GM21786 (cell line): ENCODE measurements around the gene VSNL1.

ENCODE experiments used
- ATAC-seq: cut with Tn5 transposase; IDR thresholded peaks from one replicate; pipeline ENCODE4 v1.9.1; 2021; ENCODE audit not compliant: unreplicated experiment

Gene VSNL1

GRCh38 chr2:17540093-17540812 is at the start of gene VSNL1:
TSS of gene VSNL1 (plus strand) at chr2:17540696. CDS start at chr2:17592075, 51,379 bp downstream.
- no peak for ATAC-seq

DNA sequence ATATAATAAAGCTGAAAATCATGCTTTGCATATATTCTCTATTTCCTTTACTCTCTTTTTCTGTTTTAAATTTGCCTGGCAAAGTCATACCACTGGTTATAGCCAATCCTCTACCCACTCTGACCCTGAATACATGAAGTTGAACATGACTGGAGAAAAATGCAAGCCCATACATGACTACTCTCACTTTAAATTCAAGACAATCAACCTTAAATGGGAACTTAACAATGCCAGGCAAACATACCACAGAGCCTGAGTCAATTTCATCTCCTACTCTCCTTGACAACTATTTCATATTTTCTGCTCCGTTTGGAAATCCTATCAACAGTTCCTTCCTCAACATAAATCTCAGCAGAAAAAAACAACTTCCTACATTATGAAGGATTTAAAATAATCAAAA is 44.9 kb upstream of the VSNL1 start:
- ATAC-seq: no peak

DNA sequence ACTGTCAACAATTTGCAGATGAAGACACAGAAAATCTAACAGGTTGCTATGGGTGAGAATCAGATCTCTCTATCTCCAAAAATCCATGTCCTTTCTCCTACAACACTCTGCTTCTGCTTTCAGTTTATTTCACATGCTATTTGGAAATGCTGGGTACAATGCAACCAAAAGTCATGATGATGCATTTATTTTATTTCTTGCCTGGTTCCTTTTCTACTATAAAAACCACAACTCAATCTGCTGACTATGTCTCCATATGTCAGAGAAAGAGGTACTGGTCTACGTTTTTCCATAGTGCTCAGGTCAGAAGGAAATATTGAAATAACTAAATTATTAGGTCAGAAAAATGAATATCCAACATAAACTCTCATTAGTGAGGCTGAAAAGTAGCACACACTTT is 42.8 kb upstream of the VSNL1 start:
- ATAC-seq: no peak

GRCh38 chr2:17506736-17507616 is 33.5 kb upstream of the VSNL1 start:
- no peak for ATAC-seq

- ATAC-seq: peak; percentile 56
Observed at GRCh38 chr2:17515652-17516051, 24.8 kb upstream of the VSNL1 start.

DNA sequence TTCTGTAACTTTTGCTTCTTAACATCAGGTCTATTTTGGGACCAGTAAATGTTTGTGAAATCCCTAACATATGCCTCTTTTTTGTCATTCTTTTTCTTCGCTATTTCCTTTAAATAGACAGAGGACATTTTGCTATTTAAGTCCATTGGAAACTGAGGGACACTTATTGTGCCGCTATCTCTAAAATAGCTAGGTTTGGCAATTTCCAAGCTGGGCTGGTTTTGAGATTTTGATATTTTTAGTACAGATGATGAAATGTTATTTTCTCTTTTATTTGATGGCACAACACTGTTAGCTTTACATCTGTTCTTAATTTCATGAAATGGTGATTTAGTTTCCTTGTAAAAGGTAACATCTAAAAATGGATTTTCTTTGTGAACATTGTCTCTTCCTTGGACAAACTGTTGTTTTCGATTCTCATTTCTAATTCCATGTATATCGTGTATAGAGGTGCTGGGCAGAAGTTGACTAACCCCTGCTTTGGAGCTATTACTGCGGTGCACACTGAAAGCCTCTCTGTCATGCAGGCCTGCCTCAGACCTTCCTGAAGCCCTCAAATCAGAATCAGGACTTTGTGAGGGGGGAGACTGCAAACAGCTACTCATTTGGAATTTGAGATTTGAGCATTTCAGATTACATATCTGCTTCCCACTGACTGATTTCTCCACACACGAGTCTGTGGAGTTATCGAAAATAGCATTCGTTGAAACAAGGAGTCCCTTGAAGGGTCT is 22.9 kb upstream of the VSNL1 start:
- ATAC-seq: peak; percentile 4

GRCh38 chr2:17518212-17519154 is 22.0 kb upstream of the VSNL1 start, which contains the start of gene RAD51AP2:
TSS of gene RAD51AP2 (minus strand) at chr2:17518440. CDS start at chr2:17518415, 25 bp downstream.
- ATAC-seq: peak; percentile 75

DNA sequence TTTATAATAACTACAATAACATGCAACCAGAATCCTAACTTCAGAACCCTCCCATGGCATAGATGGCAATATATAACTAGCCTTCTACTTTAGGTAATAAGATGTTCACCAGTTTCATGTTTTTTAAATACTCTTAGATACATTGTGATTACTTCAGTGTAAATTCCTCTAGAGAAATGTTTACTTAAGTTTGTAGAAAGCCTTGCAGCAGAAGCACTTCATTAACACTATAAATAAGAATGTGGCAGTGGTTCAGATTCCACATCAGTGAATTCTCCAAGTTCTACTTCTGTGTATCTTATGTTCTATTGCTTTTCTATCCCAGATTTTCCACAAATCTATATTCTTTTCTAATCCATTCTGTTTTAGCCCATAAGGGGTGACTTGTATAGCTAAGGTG is 21.0 kb upstream of the VSNL1 start:
- no peak for ATAC-seq

DNA sequence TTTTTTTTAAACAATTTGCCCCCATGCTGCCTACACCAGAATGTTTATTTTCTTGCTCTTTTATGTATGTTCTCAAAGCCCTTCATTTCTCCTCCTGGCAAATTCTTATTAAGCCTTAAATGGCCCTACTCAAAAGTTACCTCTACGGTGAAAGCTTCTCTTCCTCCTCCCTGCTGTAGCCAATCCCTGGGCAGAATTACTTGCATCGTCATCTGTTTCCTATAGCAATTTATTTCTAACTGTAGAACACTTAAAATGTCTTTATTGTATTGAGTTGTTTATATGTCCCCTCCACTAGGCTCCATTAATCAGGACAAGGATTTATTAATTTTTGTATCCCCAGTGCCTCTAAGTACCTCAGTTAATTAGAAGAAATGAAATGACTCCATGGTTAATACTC is 19.7 kb upstream of the VSNL1 start:
- no peak for ATAC-seq

- no peak for ATAC-seq
Observed at GRCh38 chr2:17521621-17522020, 18.9 kb upstream of the VSNL1 start.

GRCh38 chr2:17522303-17522702 is 18.2 kb upstream of the VSNL1 start:
- ATAC-seq: no peak

DNA sequence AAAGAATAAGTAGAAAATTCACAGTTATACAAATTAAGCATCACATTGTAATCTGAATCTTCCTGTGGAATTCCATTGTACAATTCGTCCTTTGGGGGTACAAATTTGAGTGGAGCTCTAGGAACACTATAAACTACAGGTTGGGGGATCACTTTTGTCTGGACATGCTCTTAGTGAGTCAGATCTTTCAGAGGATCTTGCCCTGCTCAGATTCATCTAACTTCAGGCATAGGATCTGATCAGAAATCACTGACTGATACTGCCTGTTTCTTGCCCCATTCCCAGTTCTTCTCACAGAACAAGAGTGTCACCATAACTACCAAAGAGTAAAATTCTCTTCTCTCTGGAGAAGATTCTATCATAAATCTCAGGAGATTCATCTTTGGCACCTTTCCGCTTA is 10.7 kb upstream of the VSNL1 start:
- ATAC-seq: no peak

GRCh38 chr2:17533546-17533945 is 7.0 kb upstream of the VSNL1 start:
- no peak for ATAC-seq

- ATAC-seq: no peak
Observed at GRCh38 chr2:17536416-17536815, 4.1 kb upstream of the VSNL1 start.

DNA sequence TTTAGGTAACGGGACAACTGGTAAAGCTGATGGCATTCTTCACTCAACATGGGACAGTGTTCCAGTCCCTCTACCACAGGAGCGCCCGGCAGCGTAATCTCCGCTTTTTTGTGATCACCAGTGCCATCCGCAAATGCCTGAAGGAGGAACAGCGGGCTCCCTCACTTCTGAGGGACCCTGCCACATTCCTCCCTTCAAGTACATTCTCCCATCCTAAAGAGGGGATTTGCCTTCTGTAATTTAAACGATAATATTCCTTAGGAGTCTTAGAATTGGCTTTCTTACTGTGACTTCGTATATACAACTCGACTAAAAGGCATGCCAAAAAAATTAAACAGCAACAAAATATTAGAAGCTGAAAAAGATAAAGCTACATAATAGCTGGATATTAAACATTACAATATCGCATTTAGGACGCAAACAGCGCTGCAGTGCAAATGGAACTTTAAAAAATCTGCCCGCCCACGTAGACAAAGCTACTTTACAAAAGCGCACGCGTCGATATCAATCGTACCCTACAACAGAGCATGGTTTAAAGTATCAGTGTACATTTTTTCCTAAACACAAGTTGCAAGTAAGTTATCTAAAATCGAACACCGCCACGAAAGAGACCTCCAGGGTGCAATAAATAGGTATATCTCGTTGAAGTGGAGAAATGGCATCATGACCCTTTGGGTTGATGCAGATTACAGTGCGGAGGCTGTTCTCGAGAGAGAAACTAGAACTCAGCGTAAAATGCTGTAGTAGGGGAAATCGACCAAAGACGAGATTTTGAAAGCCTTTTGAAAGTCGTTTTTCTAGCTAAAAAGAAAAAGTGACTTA is 2.3 kb upstream of the VSNL1 start:
- no peak for ATAC-seq

DNA sequence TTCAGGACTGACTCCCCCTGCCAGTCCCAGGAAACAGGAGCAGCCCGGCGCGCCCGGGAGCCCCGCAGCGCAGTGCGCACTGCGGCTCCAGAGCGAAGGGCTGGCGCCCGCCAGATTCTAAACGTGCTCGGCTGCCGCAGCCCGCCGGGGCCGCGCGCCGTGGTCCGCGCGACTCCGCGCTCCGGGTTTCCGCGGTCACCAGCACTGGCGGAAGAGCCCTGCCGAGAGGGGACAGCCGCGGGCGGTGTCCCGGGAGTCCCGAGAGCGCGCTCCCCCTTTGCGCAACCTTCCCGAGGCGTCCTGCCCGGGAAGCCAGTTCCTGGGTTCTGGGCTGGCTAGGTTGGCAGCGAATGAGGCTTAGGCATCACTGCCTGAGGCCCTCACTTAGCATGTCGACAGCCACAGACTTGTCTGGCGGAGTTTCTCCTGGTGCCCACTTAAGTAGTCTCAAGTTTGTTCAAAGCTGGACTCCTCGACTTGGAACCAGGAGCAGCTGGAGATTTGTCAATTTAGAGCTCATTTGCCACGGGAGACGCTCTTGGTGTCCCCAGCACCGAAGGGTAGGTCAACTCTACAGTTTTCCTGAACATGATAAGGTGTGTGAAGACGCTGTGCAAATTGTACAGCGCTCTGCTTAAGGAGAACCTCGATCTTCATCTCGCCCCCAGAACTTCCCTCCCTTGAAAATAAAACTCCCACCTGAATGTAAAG is 1.5 kb upstream of the VSNL1 start:
- ATAC-seq: no peak

DNA sequence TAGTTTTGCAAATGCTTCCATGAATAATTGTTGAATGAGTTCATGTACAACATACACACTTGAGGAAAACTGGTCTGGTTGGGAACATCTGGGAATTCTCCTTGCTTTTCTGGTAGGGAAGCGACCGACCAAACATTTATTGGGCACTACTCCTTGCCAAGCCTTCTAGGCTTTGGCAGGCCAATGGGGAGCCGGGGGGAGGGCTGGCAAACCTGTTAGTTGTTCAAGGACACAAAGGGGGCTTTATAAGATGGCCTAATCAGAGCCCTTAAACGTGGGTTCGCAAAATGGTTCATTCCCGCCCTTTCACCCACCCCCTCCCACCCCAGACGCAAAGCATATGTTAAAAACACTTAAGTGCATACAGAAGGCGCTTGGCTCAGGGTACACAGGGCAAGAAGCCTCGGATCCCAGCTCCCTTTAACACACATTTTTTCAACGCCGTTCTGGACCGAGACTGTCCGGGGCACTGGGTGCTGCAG is 844 bp upstream of the VSNL1 start:
- no peak for ATAC-seq

- no peak for ATAC-seq
Observed at GRCh38 chr2:17540813-17541530, 476 bp downstream of the VSNL1 start.
